SK-N-SH treated with all-trans-retinoic acid at 6 μM for 48 hours (cell line): Measurements from ENCODE around the gene BTG1.

Source experiments
- ATAC-seq: fragments of 200-7000 bp; cut with Tn5 transposase; 3 replicates; pipeline ENCODE4 v1.9.1; 2020; ENCODE audit warnings: mild to moderate bottlenecking, moderate library complexity
- ARNTL ChIP-seq: fragments of 450-650 bp; formaldehyde crosslinking; IDR thresholded peaks from 2 replicates; pipeline ENCODE4 v1.5.0; 2020; ENCODE audit warnings: low read depth, mild to moderate bottlenecking, moderate library complexity, borderline replicate concordance
- BACH2 ChIP-seq: fragments of 250-450 bp; sonication (Bioruptor Pico); IDR thresholded peaks from 2 replicates; pipeline ENCODE4 v1.9.0; 2021; ENCODE audit warnings: mild to moderate bottlenecking, borderline replicate concordance
- CSDC2 ChIP-seq: fragments of 250-450 bp; sonication (Bioruptor Pico); IDR thresholded peaks from 2 replicates; pipeline ENCODE4 v1.5.0; 2020; ENCODE audit warnings: mild to moderate bottlenecking, moderate library complexity
- ESRRG ChIP-seq: fragments of 250-450 bp; sonication (Bioruptor Pico); IDR thresholded peaks from 2 replicates; pipeline ENCODE4 v1.6.1; 2021; ENCODE audit warnings: mild to moderate bottlenecking
- GLIS3 ChIP-seq: fragments of 250-450 bp; sonication (Bioruptor Pico); IDR thresholded peaks from 2 replicates; pipeline ENCODE4 v1.5.0; 2020; ENCODE audit warnings: mild to moderate bottlenecking, moderate library complexity
- ISL1 ChIP-seq: fragments of 250-450 bp; sonication (Bioruptor Pico); IDR thresholded peaks from 2 replicates; pipeline ENCODE4 v2.1.2; 2022; ENCODE audit warnings: mild to moderate bottlenecking, moderate library complexity
- OSR1 ChIP-seq: fragments of 250-450 bp; sonication (Bioruptor Pico); IDR thresholded peaks from 2 replicates; pipeline ENCODE4 v1.8.0; 2022; ENCODE audit warnings: moderate library complexity, mild to moderate bottlenecking, inconsistent platforms
- PPARA ChIP-seq: fragments of 250-450 bp; sonication (Bioruptor Pico); IDR thresholded peaks from 2 replicates; pipeline ENCODE4 v1.5.0; 2020; ENCODE audit warnings: mild to moderate bottlenecking, borderline replicate concordance
- RARB ChIP-seq: fragments of 250-450 bp; sonication (Bioruptor Pico); IDR thresholded peaks from 2 replicates; pipeline ENCODE4 v1.8.0; 2021; ENCODE audit warnings: mild to moderate bottlenecking, moderate library complexity
- SNAI2 ChIP-seq: fragments of 250-450 bp; sonication (Bioruptor Pico); IDR thresholded peaks from 2 replicates; pipeline ENCODE4 v1.5.0; 2020; ENCODE audit warnings: mild to moderate bottlenecking, moderate library complexity
- TCF4 ChIP-seq: fragments of 250-450 bp; sonication (Bioruptor Pico); IDR thresholded peaks from 2 replicates; pipeline ENCODE4 v1.8.0; 2021; ENCODE audit warnings: mild to moderate bottlenecking, moderate library complexity, borderline replicate concordance
- TOX ChIP-seq: fragments of 250-450 bp; sonication (Bioruptor Pico); IDR thresholded peaks from 2 replicates; pipeline ENCODE4 v1.8.0; 2021; ENCODE audit warnings: mild to moderate bottlenecking, moderate library complexity, borderline replicate concordance
- ZC3H10 ChIP-seq: fragments of 250-450 bp; sonication (Bioruptor Pico); IDR thresholded peaks from 2 replicates; pipeline ENCODE4 v1.5.1; 2021; ENCODE audit warnings: mild to moderate bottlenecking, moderate library complexity
- ZFP3 ChIP-seq: fragments of 250-450 bp; sonication (Bioruptor Pico); IDR thresholded peaks from 2 replicates; pipeline ENCODE4 v1.5.0; 2020; ENCODE audit warnings: mild to moderate bottlenecking, moderate library complexity
- ZFP30 ChIP-seq: fragments of 450-650 bp; formaldehyde crosslinking; IDR thresholded peaks from 2 replicates; pipeline ENCODE4 v1.5.0; 2022; ENCODE audit warnings: mild to moderate bottlenecking, moderate library complexity
- ZNF565 ChIP-seq: fragments of 450-650 bp; formaldehyde crosslinking; conservative IDR thresholded peaks from 2 replicates; pipeline ENCODE4 v1.5.0; 2020; ENCODE audit warnings: low read depth, mild to moderate bottlenecking, moderate library complexity
- ZNF70 ChIP-seq: fragments of 450-650 bp; formaldehyde crosslinking; IDR thresholded peaks from 2 replicates; pipeline ENCODE4 v1.5.0; 2020; ENCODE audit warnings: mild to moderate bottlenecking, moderate library complexity
- ZNF8 ChIP-seq: fragments of 450-650 bp; formaldehyde crosslinking; IDR thresholded peaks from 2 replicates; pipeline ENCODE4 v1.5.0; 2020; ENCODE audit warnings: mild to moderate bottlenecking, moderate library complexity
- TF ChIP-seq, protein P1 (sequence below): fragments of 250-450 bp; sonication (Bioruptor Pico); IDR thresholded peaks from 2 replicates; pipeline ENCODE4 v1.5.1; 2021; ENCODE audit warnings: mild to moderate bottlenecking, moderate library complexity
- TF ChIP-seq, protein P2 (sequence below): fragments of 250-450 bp; sonication (Bioruptor Pico); IDR thresholded peaks from 2 replicates; pipeline ENCODE4 v1.8.0; 2021; ENCODE audit warnings: low read depth, mild to moderate bottlenecking, moderate library complexity, borderline replicate concordance
- TF ChIP-seq, protein P3 (sequence below): fragments of 250-450 bp; sonication (Bioruptor Pico); IDR thresholded peaks from 2 replicates; pipeline ENCODE4 v1.8.0; 2020; ENCODE audit warnings: mild to moderate bottlenecking, moderate library complexity, borderline replicate concordance
- TF ChIP-seq, protein P4 (sequence below): fragments of 250-450 bp; sonication (Bioruptor Pico); IDR thresholded peaks from 2 replicates; pipeline ENCODE4 v1.5.0; 2020; ENCODE audit warnings: mild to moderate bottlenecking, moderate library complexity
- TF ChIP-seq, protein P5 (sequence below): fragments of 250-450 bp; sonication (Bioruptor Pico); IDR thresholded peaks from 2 replicates; pipeline ENCODE4 v1.5.1; 2020; ENCODE audit warnings: low read depth, mild to moderate bottlenecking, moderate library complexity

The BTG1 gene

DNA sequence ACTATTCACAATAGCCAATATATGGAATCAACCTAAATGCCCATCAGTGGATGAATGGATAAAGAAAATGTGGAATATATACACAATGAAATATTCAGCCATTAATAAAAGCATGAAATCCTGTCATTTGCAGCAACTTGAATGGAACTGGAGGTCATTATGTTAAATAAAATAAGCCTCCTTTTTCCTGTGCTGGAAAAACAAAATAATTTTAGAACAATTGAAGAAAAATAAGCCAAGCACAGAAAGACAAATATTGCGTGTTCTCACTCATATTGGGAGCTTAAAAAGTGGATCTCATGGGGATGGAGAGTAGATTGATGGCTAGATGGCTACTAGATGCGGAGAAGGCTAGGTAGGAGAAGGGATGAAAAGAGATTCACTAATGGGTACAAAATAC, 6.3 kb upstream of the BTG1 start:
- ATAC-seq = no peak
- TF ChIP-seq SNAI2 = no peak
- no peak for TF ChIP-seq CSDC2 (CRISPR knock-in tag)
- TF ChIP-seq, protein P1, sequence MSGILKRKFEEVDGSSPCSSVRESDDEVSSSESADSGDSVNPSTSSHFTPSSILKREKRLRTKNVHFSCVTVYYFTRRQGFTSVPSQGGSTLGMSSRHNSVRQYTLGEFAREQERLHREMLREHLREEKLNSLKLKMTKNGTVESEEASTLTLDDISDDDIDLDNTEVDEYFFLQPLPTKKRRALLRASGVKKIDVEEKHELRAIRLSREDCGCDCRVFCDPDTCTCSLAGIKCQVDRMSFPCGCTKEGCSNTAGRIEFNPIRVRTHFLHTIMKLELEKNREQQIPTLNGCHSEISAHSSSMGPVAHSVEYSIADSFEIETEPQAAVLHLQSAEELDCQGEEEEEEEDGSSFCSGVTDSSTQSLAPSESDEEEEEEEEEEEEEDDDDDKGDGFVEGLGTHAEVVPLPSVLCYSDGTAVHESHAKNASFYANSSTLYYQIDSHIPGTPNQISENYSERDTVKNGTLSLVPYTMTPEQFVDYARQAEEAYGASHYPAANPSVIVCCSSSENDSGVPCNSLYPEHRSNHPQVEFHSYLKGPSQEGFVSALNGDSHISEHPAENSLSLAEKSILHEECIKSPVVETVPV (CRISPR knock-in tag) = no peak
- TF ChIP-seq BACH2 (CRISPR knock-in tag) = no peak
- no peak for TF ChIP-seq ZC3H10

DNA sequence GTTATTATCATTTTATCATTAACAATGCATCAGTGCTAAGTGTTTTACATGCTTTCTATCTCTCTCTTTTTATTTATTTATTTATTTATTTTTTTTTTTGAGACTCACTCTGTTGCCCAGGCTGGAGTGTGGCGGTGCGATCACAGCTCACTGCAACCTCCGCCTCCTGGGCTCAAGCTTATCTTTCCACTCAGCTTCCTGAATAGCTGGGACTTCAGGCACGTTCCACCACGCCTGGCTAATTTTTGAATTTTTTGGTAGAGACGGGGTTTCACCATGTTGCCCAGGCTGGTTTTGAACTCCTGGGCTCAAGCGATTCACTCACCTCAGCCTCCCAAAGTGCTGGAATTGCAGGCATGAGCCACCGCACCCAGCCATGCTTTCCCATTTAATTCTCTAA, 3.9 kb upstream of the BTG1 start:
- TF ChIP-seq, protein P2, sequence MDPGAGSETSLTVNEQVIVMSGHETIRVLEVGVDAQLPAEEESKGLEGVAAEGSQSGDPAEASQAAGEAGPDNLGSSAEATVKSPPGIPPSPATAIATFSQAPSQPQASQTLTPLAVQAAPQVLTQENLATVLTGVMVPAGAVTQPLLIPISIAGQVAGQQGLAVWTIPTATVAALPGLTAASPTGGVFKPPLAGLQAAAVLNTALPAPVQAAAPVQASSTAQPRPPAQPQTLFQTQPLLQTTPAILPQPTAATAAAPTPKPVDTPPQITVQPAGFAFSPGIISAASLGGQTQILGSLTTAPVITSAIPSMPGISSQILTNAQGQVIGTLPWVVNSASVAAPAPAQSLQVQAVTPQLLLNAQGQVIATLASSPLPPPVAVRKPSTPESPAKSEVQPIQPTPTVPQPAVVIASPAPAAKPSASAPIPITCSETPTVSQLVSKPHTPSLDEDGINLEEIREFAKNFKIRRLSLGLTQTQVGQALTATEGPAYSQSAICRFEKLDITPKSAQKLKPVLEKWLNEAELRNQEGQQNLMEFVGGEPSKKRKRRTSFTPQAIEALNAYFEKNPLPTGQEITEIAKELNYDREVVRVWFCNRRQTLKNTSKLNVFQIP = no peak
- TF ChIP-seq GLIS3 (CRISPR knock-in tag) = no peak
- TF ChIP-seq PPARA (CRISPR knock-in tag) = no peak
- TF ChIP-seq, protein P1 (CRISPR knock-in tag) = no peak
- TF ChIP-seq RARB (CRISPR knock-in tag) = no peak
- no peak for TF ChIP-seq ZFP30 (CRISPR knock-in tag)
- no peak for TF ChIP-seq ZFP3 (CRISPR knock-in tag)
- TF ChIP-seq ISL1 (CRISPR knock-in tag) = no peak
- TF ChIP-seq CSDC2 (CRISPR knock-in tag) = no peak
- TF ChIP-seq ESRRG (CRISPR knock-in tag) = no peak
- TF ChIP-seq SNAI2 = no peak
- TF ChIP-seq BACH2 (CRISPR knock-in tag) = no peak
- TF ChIP-seq ARNTL (CRISPR knock-in tag) = no peak
- no peak for TF ChIP-seq ZNF8 (CRISPR knock-in tag)
- no peak for TF ChIP-seq ZNF565 (CRISPR knock-in tag)
- TF ChIP-seq ZC3H10 = no peak
- TF ChIP-seq ZNF70 (CRISPR knock-in tag) = no peak
- TF ChIP-seq TOX = no peak
- TF ChIP-seq, protein P3, sequence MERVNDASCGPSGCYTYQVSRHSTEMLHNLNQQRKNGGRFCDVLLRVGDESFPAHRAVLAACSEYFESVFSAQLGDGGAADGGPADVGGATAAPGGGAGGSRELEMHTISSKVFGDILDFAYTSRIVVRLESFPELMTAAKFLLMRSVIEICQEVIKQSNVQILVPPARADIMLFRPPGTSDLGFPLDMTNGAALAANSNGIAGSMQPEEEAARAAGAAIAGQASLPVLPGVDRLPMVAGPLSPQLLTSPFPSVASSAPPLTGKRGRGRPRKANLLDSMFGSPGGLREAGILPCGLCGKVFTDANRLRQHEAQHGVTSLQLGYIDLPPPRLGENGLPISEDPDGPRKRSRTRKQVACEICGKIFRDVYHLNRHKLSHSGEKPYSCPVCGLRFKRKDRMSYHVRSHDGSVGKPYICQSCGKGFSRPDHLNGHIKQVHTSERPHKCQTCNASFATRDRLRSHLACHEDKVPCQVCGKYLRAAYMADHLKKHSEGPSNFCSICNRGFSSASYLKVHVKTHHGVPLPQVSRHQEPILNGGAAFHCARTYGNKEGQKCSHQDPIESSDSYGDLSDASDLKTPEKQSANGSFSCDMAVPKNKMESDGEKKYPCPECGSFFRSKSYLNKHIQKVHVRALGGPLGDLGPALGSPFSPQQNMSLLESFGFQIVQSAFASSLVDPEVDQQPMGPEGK (CRISPR knock-in tag) = no peak
- no peak for ATAC-seq

DNA sequence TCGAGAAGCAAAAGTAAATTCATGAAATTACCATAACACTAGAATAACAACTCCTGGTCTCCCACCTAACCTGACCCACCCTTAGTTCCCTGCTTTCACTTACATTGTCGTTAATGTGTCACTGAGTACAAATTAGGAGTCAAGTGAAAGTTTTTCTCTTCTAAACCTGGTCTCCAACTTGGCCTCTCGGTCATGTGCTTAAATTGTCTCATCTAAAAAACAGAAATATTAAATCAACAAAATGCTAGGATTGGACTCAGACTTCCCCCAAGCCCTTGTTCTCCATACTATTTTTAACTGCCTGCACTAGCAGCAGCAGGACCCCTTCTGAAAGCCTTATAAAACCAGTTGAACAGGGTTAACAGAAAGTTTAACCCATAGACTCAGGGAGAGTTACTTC, 1.8 kb upstream of the BTG1 start:
- TF ChIP-seq, protein P4, sequence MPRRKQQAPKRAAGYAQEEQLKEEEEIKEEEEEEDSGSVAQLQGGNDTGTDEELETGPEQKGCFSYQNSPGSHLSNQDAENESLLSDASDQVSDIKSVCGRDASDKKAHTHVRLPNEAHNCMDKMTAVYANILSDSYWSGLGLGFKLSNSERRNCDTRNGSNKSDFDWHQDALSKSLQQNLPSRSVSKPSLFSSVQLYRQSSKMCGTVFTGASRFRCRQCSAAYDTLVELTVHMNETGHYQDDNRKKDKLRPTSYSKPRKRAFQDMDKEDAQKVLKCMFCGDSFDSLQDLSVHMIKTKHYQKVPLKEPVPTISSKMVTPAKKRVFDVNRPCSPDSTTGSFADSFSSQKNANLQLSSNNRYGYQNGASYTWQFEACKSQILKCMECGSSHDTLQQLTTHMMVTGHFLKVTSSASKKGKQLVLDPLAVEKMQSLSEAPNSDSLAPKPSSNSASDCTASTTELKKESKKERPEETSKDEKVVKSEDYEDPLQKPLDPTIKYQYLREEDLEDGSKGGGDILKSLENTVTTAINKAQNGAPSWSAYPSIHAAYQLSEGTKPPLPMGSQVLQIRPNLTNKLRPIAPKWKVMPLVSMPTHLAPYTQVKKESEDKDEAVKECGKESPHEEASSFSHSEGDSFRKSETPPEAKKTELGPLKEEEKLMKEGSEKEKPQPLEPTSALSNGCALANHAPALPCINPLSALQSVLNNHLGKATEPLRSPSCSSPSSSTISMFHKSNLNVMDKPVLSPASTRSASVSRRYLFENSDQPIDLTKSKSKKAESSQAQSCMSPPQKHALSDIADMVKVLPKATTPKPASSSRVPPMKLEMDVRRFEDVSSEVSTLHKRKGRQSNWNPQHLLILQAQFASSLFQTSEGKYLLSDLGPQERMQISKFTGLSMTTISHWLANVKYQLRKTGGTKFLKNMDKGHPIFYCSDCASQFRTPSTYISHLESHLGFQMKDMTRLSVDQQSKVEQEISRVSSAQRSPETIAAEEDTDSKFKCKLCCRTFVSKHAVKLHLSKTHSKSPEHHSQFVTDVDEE (CRISPR knock-in tag) = no peak
- TF ChIP-seq, protein P2 = no peak
- TF ChIP-seq SNAI2 = no peak
- TF ChIP-seq BACH2 (CRISPR knock-in tag) = no peak
- no peak for TF ChIP-seq TCF4
- TF ChIP-seq, protein P3 (CRISPR knock-in tag) = no peak
- TF ChIP-seq ZNF565 (CRISPR knock-in tag) = no peak
- TF ChIP-seq, protein P5, sequence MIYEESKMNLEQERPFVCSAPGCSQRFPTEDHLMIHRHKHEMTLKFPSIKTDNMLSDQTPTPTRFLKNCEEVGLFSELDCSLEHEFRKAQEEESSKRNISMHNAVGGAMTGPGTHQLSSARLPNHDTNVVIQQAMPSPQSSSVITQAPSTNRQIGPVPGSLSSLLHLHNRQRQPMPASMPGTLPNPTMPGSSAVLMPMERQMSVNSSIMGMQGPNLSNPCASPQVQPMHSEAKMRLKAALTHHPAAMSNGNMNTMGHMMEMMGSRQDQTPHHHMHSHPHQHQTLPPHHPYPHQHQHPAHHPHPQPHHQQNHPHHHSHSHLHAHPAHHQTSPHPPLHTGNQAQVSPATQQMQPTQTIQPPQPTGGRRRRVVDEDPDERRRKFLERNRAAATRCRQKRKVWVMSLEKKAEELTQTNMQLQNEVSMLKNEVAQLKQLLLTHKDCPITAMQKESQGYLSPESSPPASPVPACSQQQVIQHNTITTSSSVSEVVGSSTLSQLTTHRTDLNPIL = no peak
- TF ChIP-seq OSR1 = no peak
- TF ChIP-seq TOX = no peak
- TF ChIP-seq PPARA (CRISPR knock-in tag) = no peak
- TF ChIP-seq ISL1 (CRISPR knock-in tag) = no peak
- no peak for TF ChIP-seq ZNF70 (CRISPR knock-in tag)
- no peak for TF ChIP-seq ZFP3 (CRISPR knock-in tag)
- TF ChIP-seq ZFP30 (CRISPR knock-in tag) = no peak
- no peak for ATAC-seq
